Measurements from ENCODE around the gene PIP4K2B.

PIP4K2B gene

GRCh38 chr17:38741461-38741860, 57.9 kb downstream of the PIP4K2B start:
- peaks cover 31 to 68% of the 10 kb centered on the region in 2 donors for H3K36me3 ChIP-seq (replicated peaks in 1 of 2; ENCODE audit: control insufficient read depth in 2 of 2, insufficient read depth in 2 of 2, low read length in 2 of 2)

GRCh38 chr17:38740806-38741205, 58.5 kb downstream of the PIP4K2B start:
- Histone ChIP-seq H4K91ac (ENCODE audit: low read depth, low read length, poor library complexity) (no peak overlapping the region), H3K23ac (ENCODE audit: low read depth, low read length, poor library complexity) (no peak overlapping the region), H3K9me3 (replicated peaks in 1 of 2; ENCODE audit: control insufficient read depth in 2 of 2, insufficient read depth in 1 of 2, low read depth in 1 of 2, low read length in 2 of 2) (no peaks in the 10 kb centered on the region), H2AK5ac (ENCODE audit: low read depth, low read length) (no peak overlapping the region), H2BK12ac (ENCODE audit: low read length) (no peak overlapping the region), H3K4ac (ENCODE audit: low read length) (no peak overlapping the region), H3K9ac (ENCODE audit: low read depth, low read length, poor library complexity) (no peak overlapping the region), H3K27ac (replicated peaks; ENCODE audit: low read length) (no peak overlapping the region), H3K27me3 (ENCODE audit: control insufficient read depth in 3 of 3, insufficient read depth in 3 of 3, low read depth in 1 of 3, low read length in 3 of 3) (no peaks in the 10 kb centered on the region), H3K4me1 (ENCODE audit: control insufficient read depth in 2 of 2, insufficient read depth in 1 of 2, low read depth in 1 of 2, low read length in 2 of 2) (peaks cover 12 to 13% of the 10 kb centered on the region in 2 donors), H2BK15ac (ENCODE audit: low read length) (no peak overlapping the region), H3K18ac (ENCODE audit: low read length) (no peak overlapping the region), H3K79me1 (ENCODE audit: low read depth, low read length) (peaks cover 25% of the 10 kb centered on the region), H3K14ac (ENCODE audit: low read length) (no peak overlapping the region), H2BK5ac (ENCODE audit: low read length) (no peak overlapping the region), H4K8ac (ENCODE audit: low read depth, low read length) (no peak overlapping the region), H3K4me3 (ENCODE audit: low read length in 2 of 2) (no peak overlapping the region), H2AFZ (ENCODE audit: low read length) (no peak overlapping the region), H2BK120ac (ENCODE audit: low read depth, low read length) (no peak overlapping the region), H3K4me2 (ENCODE audit: insufficient read depth, low read length, poor library complexity, severe bottlenecking) (no peak overlapping the region), H3K36me3 (replicated peaks in 1 of 2; ENCODE audit: control insufficient read depth in 2 of 2, insufficient read depth in 2 of 2, low read length in 2 of 2) (peaks cover 33 to 74% of the 10 kb centered on the region in 2 donors)
- DNase-seq (ENCODE audit: low spot score) = no peak
- no CpG with 5 or more reads among the region's 4 CpGs for whole genome bisulfite sequencing, 2 donors (ENCODE audit: extremely low coverage in 2 of 2, insufficient read length in 2 of 2, insufficient replicate concordance in 1 of 2)

More at GRCh38 chr17:38741461-38741860, 57.9 kb downstream of the PIP4K2B start:
- no CpG with 5 or more reads among the region's 5 CpGs for WGBS, 2 donors (ENCODE audit: extremely low coverage in 2 of 2, insufficient read length in 2 of 2, insufficient replicate concordance in 1 of 2)
- Histone ChIP-seq H2BK12ac (ENCODE audit: low read length) (no peak overlapping the region), H2AFZ (ENCODE audit: low read length) (no peak overlapping the region), H3K14ac (ENCODE audit: low read length) (no peak overlapping the region), H3K79me1 (ENCODE audit: low read depth, low read length) (peaks cover 26% of the 10 kb centered on the region), H2BK5ac (ENCODE audit: low read length) (no peak overlapping the region), H3K18ac (ENCODE audit: low read length) (no peak overlapping the region), H3K4me3 (ENCODE audit: low read length in 2 of 2) (no peak overlapping the region), H3K4ac (ENCODE audit: low read length) (no peak overlapping the region), H4K91ac (ENCODE audit: low read depth, low read length, poor library complexity) (no peak overlapping the region), H3K9me3 (replicated peaks in 1 of 2; ENCODE audit: control insufficient read depth in 2 of 2, insufficient read depth in 1 of 2, low read depth in 1 of 2, low read length in 2 of 2) (no peaks in the 10 kb centered on the region), H3K9ac (ENCODE audit: low read depth, low read length, poor library complexity) (no peak overlapping the region), H4K8ac (ENCODE audit: low read depth, low read length) (no peak overlapping the region), H3K4me2 (ENCODE audit: insufficient read depth, low read length, poor library complexity, severe bottlenecking) (no peak overlapping the region), H3K23ac (ENCODE audit: low read depth, low read length, poor library complexity) (no peak overlapping the region), H3K27ac (replicated peaks; ENCODE audit: low read length) (no peak overlapping the region), H2BK15ac (ENCODE audit: low read length) (no peak overlapping the region), H3K4me1 (ENCODE audit: control insufficient read depth in 2 of 2, insufficient read depth in 1 of 2, low read depth in 1 of 2, low read length in 2 of 2) (peaks cover 18 to 20% of the 10 kb centered on the region in 2 donors), H2BK120ac (ENCODE audit: low read depth, low read length) (no peak overlapping the region), H2AK5ac (ENCODE audit: low read depth, low read length) (no peak overlapping the region), H3K27me3 (ENCODE audit: control insufficient read depth in 3 of 3, insufficient read depth in 3 of 3, low read depth in 1 of 3, low read length in 3 of 3) (no peaks in the 10 kb centered on the region)
- no peak for DNase-seq (ENCODE audit: low spot score)

- H3K27ac ChIP-seq (replicated peaks; ENCODE audit: low read length) = no peak overlapping the region
- H2BK15ac ChIP-seq (ENCODE audit: low read length) = no peak overlapping the region
- H2BK120ac ChIP-seq (ENCODE audit: low read depth, low read length) = no peak overlapping the region
- no peak overlapping the region for H3K18ac ChIP-seq (ENCODE audit: low read length)
- no CpG with 5 or more reads among the region's 19 CpGs for WGBS, 2 donors (ENCODE audit: extremely low coverage in 2 of 2, insufficient read length in 2 of 2, insufficient replicate concordance in 1 of 2)
- no peak overlapping the region for H4K91ac ChIP-seq (ENCODE audit: low read depth, low read length, poor library complexity)
- no peak overlapping the region for H2BK12ac ChIP-seq (ENCODE audit: low read length)
- DNase-seq (ENCODE audit: low spot score) = no peak
- H3K27me3 ChIP-seq (ENCODE audit: control insufficient read depth in 3 of 3, insufficient read depth in 3 of 3, low read depth in 1 of 3, low read length in 3 of 3) = no peaks in the 10 kb centered on the region
- H3K4ac ChIP-seq (ENCODE audit: low read length) = no peak overlapping the region
- peaks cover 25% of the 10 kb centered on the region for H3K79me1 ChIP-seq (ENCODE audit: low read depth, low read length)
- H4K8ac ChIP-seq (ENCODE audit: low read depth, low read length) = no peak overlapping the region
- no peak overlapping the region for H3K14ac ChIP-seq (ENCODE audit: low read length)
- H3K36me3 ChIP-seq (replicated peaks in 1 of 2; ENCODE audit: control insufficient read depth in 2 of 2, insufficient read depth in 2 of 2, low read length in 2 of 2) = peaks cover 36 to 81% of the 10 kb centered on the region in 2 donors
- no peak overlapping the region for H2BK5ac ChIP-seq (ENCODE audit: low read length)
- no peak overlapping the region for H3K4me3 ChIP-seq (ENCODE audit: low read length in 2 of 2)
- no peaks in the 10 kb centered on the region for H3K9me3 ChIP-seq (replicated peaks in 1 of 2; ENCODE audit: control insufficient read depth in 2 of 2, insufficient read depth in 1 of 2, low read depth in 1 of 2, low read length in 2 of 2)
- H3K23ac ChIP-seq (ENCODE audit: low read depth, low read length, poor library complexity) = no peak overlapping the region
- no peak overlapping the region for H3K4me2 ChIP-seq (ENCODE audit: insufficient read depth, low read length, poor library complexity, severe bottlenecking)
- H3K9ac ChIP-seq (ENCODE audit: low read depth, low read length, poor library complexity) = no peak overlapping the region
- H2AFZ ChIP-seq (ENCODE audit: low read length) = no peak overlapping the region
- H3K4me1 ChIP-seq (ENCODE audit: control insufficient read depth in 2 of 2, insufficient read depth in 1 of 2, low read depth in 1 of 2, low read length in 2 of 2) = peaks cover 10 to 11% of the 10 kb centered on the region in 2 donors
- H2AK5ac ChIP-seq (ENCODE audit: low read depth, low read length) = no peak overlapping the region
These were observed 59.3 kb downstream of the PIP4K2B start for GRCh38 chr17:38740044-38740443.

- Histone ChIP-seq H3K79me1 (ENCODE audit: low read depth, low read length) (peaks cover 25% of the 10 kb centered on the region), H3K23ac (ENCODE audit: low read depth, low read length, poor library complexity) (no peak overlapping the region), H2AK5ac (ENCODE audit: low read depth, low read length) (no peak overlapping the region), H2BK12ac (ENCODE audit: low read length) (no peak overlapping the region), H2BK15ac (ENCODE audit: low read length) (no peak overlapping the region), H2BK120ac (ENCODE audit: low read depth, low read length) (no peak overlapping the region), H3K4me1 (ENCODE audit: control insufficient read depth in 2 of 2, insufficient read depth in 1 of 2, low read depth in 1 of 2, low read length in 2 of 2) (peaks cover 10 to 11% of the 10 kb centered on the region in 2 donors), H4K91ac (ENCODE audit: low read depth, low read length, poor library complexity) (no peak overlapping the region), H3K4me2 (ENCODE audit: insufficient read depth, low read length, poor library complexity, severe bottlenecking) (no peak overlapping the region), H3K9me3 (replicated peaks in 1 of 2; ENCODE audit: control insufficient read depth in 2 of 2, insufficient read depth in 1 of 2, low read depth in 1 of 2, low read length in 2 of 2) (no peaks in the 10 kb centered on the region), H3K27ac (replicated peaks; ENCODE audit: low read length) (no peak overlapping the region), H3K18ac (ENCODE audit: low read length) (no peak overlapping the region), H3K9ac (ENCODE audit: low read depth, low read length, poor library complexity) (no peak overlapping the region), H4K8ac (ENCODE audit: low read depth, low read length) (no peak overlapping the region), H3K27me3 (ENCODE audit: control insufficient read depth in 3 of 3, insufficient read depth in 3 of 3, low read depth in 1 of 3, low read length in 3 of 3) (no peaks in the 10 kb centered on the region), H3K36me3 (replicated peaks in 1 of 2; ENCODE audit: control insufficient read depth in 2 of 2, insufficient read depth in 2 of 2, low read length in 2 of 2) (peaks cover 38 to 83% of the 10 kb centered on the region in 2 donors), H2BK5ac (ENCODE audit: low read length) (no peak overlapping the region), H2AFZ (ENCODE audit: low read length) (no peak overlapping the region), H3K14ac (ENCODE audit: low read length) (no peak overlapping the region), H3K4me3 (ENCODE audit: low read length in 2 of 2) (no peak overlapping the region), H3K4ac (ENCODE audit: low read length) (no peak overlapping the region)
- no CpG with 5 or more reads among the region's 14 CpGs for WGBS, 2 donors (ENCODE audit: extremely low coverage in 2 of 2, insufficient read length in 2 of 2, insufficient replicate concordance in 1 of 2)
- no peak for DNase-seq (ENCODE audit: low spot score)
These were observed 60.1 kb downstream of the PIP4K2B start for GRCh38 chr17:38739305-38739704.
